Caki2 (cell line): ENCODE data around the gene BLCAP. TPM values are rescaled to one million over a fixed set of nuclear protein-coding genes. Genes with fewer than 3 reads are reported as not detected.

Experiments
- DNase-seq: peaks from one replicate; pipeline ENCODE4 v3.0.0-alpha.2; 2015; ENCODE audit warnings: low read depth
- in situ Hi-C: cut with HindIII; loops from 2 replicates; pipeline ENCODE4 v1.10.0; 2016; ENCODE audit warnings: low sequenced_read_pairs, low pct_unique_long_range_greater_than_20kb, mixed read lengths
- total RNA-seq: library from RNA; depleted of rRNA; stranded (reverse); fragments of >200 nt; shearing (Covaris generic); gene quantifications from 2 replicates; pipeline ENCODE4 v1.2.3, GENCODE V29; 2014; ENCODE audit warnings: low replicate concordance

BLCAP gene
- total RNA-seq, 1 experiment from 2014 or later, result 28.3 TPM

- in situ Hi-C loops, result no loop called here
- no peak for DNase-seq
Measured at GRCh38 chr20:37535443-37536132, 7.9 kb upstream of the BLCAP start.

GRCh38 chr20:37534401-37535157, 6.9 kb upstream of the BLCAP start:
- in situ Hi-C loops, result no loop called here
- peak; percentile 73 for DNase-seq

- in situ Hi-C loops, result no loop called here
- no peak for DNase-seq
Measured at GRCh38 chr20:37533154-37533715, 5.6 kb upstream of the BLCAP start.

GRCh38 chr20:37531856-37532255, 4.2 kb upstream of the BLCAP start:
- in situ Hi-C loops, result no loop called here
- no peak for DNase-seq

- in situ Hi-C loops, result no loop called here
- DNase-seq, result no peak
Measured at GRCh38 chr20:37530696-37531095, 3.0 kb upstream of the BLCAP start.

- DNase-seq, result no peak
- in situ Hi-C loops, result no loop called here
Measured at GRCh38 chr20:37529968-37530600, 2.4 kb upstream of the BLCAP start.

- no peak for DNase-seq
- in situ Hi-C loops, result no loop called here
Measured at GRCh38 chr20:37529214-37529967, 1.7 kb upstream of the BLCAP start.

GRCh38 chr20:37528446-37529213, 954 bp upstream of the BLCAP start:
- in situ Hi-C loops, result no loop called here
- no peak for DNase-seq

- peak; percentile 44 for DNase-seq
Measured at GRCh38 chr20:37526839-37527637, 638 bp downstream of the BLCAP start.

GRCh38 chr20:37526238-37526838, 1.3 kb downstream of the BLCAP start:
- peak; percentile 55 for DNase-seq
- in situ Hi-C loops, result no loop called here

More at GRCh38 chr20:37526839-37527637, 638 bp downstream of the BLCAP start:
- in situ Hi-C loops, result no loop called here

GRCh38 chr20:37525810-37526209, 1.9 kb downstream of the BLCAP start:
- no peak for DNase-seq
- in situ Hi-C loops, result no loop called here

- DNase-seq, result no peak
- in situ Hi-C loops, result no loop called here
Measured at GRCh38 chr20:37524859-37525708, 2.6 kb downstream of the BLCAP start.

GRCh38 chr20:37523911-37524700, 3.6 kb downstream of the BLCAP start:
- no peak for DNase-seq
- in situ Hi-C loops, result no loop called here

- in situ Hi-C loops, result no loop called here
- no peak for DNase-seq
Measured at GRCh38 chr20:37523012-37523391, 4.7 kb downstream of the BLCAP start.
